Hindlimb muscle (tissue), 1 donor: ENCODE data around the gene TNFRSF1A. TPM values are rescaled to one million over a fixed set of nuclear protein-coding genes. Genes with fewer than 3 reads are reported as not detected.

Experiments used
- DNase-seq: peaks from one replicate; pipeline ENCODE4 v3.0.0-alpha.2; 2013
- polyA plus RNA-seq: library from polyadenylated mRNA; unstranded; fragments of 120-200 nt; gene quantifications from one replicate; pipeline ENCODE4 v1.2.1, GENCODE V29; 2013; ENCODE audit not compliant: insufficient read length

Gene TNFRSF1A
- polyA plus RNA-seq, result 86.3 TPM

GRCh38 chr12:6341417-6342139 is at the start of gene TNFRSF1A:
Gene TNFRSF1A (minus strand): TSS chr12:6342076. CDS start chr12:6341814, 262 bp downstream.
- peak; percentile 85 for DNase-seq

- DNase-seq, result no peak
Measured at GRCh38 chr12:6391013-6391412, 49.1 kb upstream of the TNFRSF1A start.

GRCh38 chr12:6390084-6390799 is 48.4 kb upstream of the TNFRSF1A start:
- DNase-seq, result no peak

GRCh38 chr12:6387541-6387940 is 45.7 kb upstream of the TNFRSF1A start:
- no peak for DNase-seq

- DNase-seq, result no peak
Measured at GRCh38 chr12:6386491-6386890, 44.6 kb upstream of the TNFRSF1A start.

GRCh38 chr12:6386038-6386437 is 44.2 kb upstream of the TNFRSF1A start:
- DNase-seq, result no peak

GRCh38 chr12:6384499-6385436 is 42.9 kb upstream of the TNFRSF1A start:
- DNase-seq, result no peak

GRCh38 chr12:6383572-6384498 is 42.0 kb upstream of the TNFRSF1A start, which contains the start of gene LTBR:
Gene LTBR (plus strand): TSS chr12:6384162. CDS start chr12:6384359, 197 bp downstream.
- DNase-seq, result peak; percentile 93

- DNase-seq, result no peak
Measured at GRCh38 chr12:6382982-6383381, 41.1 kb upstream of the TNFRSF1A start.

- DNase-seq, result no peak
Measured at GRCh38 chr12:6382371-6382770, 40.5 kb upstream of the TNFRSF1A start.

- DNase-seq, result no peak
Measured at GRCh38 chr12:6380141-6381121, 38.6 kb upstream of the TNFRSF1A start.

GRCh38 chr12:6378709-6379472 is 37.0 kb upstream of the TNFRSF1A start:
- no peak for DNase-seq

- no peak for DNase-seq
Measured at GRCh38 chr12:6377667-6377994, 35.8 kb upstream of the TNFRSF1A start.

GRCh38 chr12:6376870-6377666 is 35.2 kb upstream of the TNFRSF1A start:
- no peak for DNase-seq

- peak; percentile 36 for DNase-seq
Measured at GRCh38 chr12:6376079-6376869, 34.4 kb upstream of the TNFRSF1A start.

- DNase-seq, result no peak
Measured at GRCh38 chr12:6375269-6376078, 33.6 kb upstream of the TNFRSF1A start, which contains the start of gene SCNN1A. Gene SCNN1A (minus strand): TSS chr12:6375563. CDS start chr12:6374783, 780 bp downstream.

- DNase-seq, result no peak
Measured at GRCh38 chr12:6374786-6375160, 32.9 kb upstream of the TNFRSF1A start.
